HUES64 (cell line): Measurements from ENCODE around the gene PIGU.

Source experiments
- H3K27ac ChIP-seq: 2 replicates; pipeline ENCODE4 v1.7.0; 2013; ENCODE audit warnings: low read depth, low read length, inconsistent platforms
- H3K27me3 ChIP-seq: 2 replicates; pipeline ENCODE4 v1.6.1; 2013; ENCODE audit warnings: mild to moderate bottlenecking, low read length; ENCODE audit not compliant: insufficient read depth
- H3K36me3 ChIP-seq: 2 replicates; pipeline ENCODE4 v1.6.1; 2013; ENCODE audit warnings: mild to moderate bottlenecking, low read length; ENCODE audit not compliant: insufficient read depth
- H3K4me1 ChIP-seq: 2 replicates; pipeline ENCODE4 v1.6.1; 2013; ENCODE audit warnings: mild to moderate bottlenecking, low read length, moderate library complexity; ENCODE audit not compliant: insufficient read depth
- H3K4me3 ChIP-seq: 2 replicates; pipeline ENCODE4 v1.5.1; 2013; ENCODE audit warnings: mild to moderate bottlenecking, low read length, moderate library complexity
- H3K9ac ChIP-seq: 2 replicates; pipeline ENCODE4 v1.6.1; 2013; ENCODE audit warnings: mild to moderate bottlenecking, low read depth, low read length
- H3K9me3 ChIP-seq: 2 replicates; pipeline ENCODE4 v1.6.1; 2013; ENCODE audit warnings: low read depth, low read length; ENCODE audit not compliant: insufficient read depth
- WGBS: fragments of 150-250, 120-280 bp; methylation state at CpG from one replicate; pipeline ENCODE4 v1.1.7; 2013; ENCODE audit warnings: missing lambda C conversion rate; 5-methylcytosine and 5-hydroxymethylcytosine counted together

Gene PIGU

GRCh38 chr20:34560614-34561013 lies 116.3 kb downstream of the PIGU start:
- Histone ChIP-seq H3K4me3 (no peak overlapping the region), H3K9ac (no peak overlapping the region), H3K4me1 (no peaks in the 10 kb centered on the region), H3K27me3 (no peaks in the 10 kb centered on the region; the same call in 1 of the 2 replicates), H3K27ac (no peak overlapping the region), H3K9me3 (no peaks in the 10 kb centered on the region), H3K36me3 (no peaks in the 10 kb centered on the region)
- WGBS: 92% methylated on average over 7 of the region's 7 CpGs

GRCh38 chr20:34560141-34560523 lies 116.8 kb downstream of the PIGU start:
- H3K4me1 ChIP-seq: no peaks in the 10 kb centered on the region

GRCh38 chr20:34559311-34560140 lies 117.4 kb downstream of the PIGU start:
- no peaks in the 10 kb centered on the region; the same call in 1 of the 2 replicates for H3K27me3 ChIP-seq
- WGBS: 55% methylated on average over 42 of the region's 43 CpGs
- no peak overlapping the region for H3K9ac ChIP-seq
- no peaks in the 10 kb centered on the region for H3K4me1 ChIP-seq
- peak overlapping the region; percentile 63 for H3K4me3 ChIP-seq
- H3K36me3 ChIP-seq: no peaks in the 10 kb centered on the region
- no peaks in the 10 kb centered on the region for H3K9me3 ChIP-seq
- H3K27ac ChIP-seq: no peak overlapping the region

More at GRCh38 chr20:34560141-34560523, 116.8 kb downstream of the PIGU start:
- no peaks in the 10 kb centered on the region for H3K36me3 ChIP-seq
- no peaks in the 10 kb centered on the region for H3K9me3 ChIP-seq
- H3K4me3 ChIP-seq: no peak overlapping the region
- no peak overlapping the region for H3K27ac ChIP-seq
- no peaks in the 10 kb centered on the region; the same call in 1 of the 2 replicates for H3K27me3 ChIP-seq
- H3K9ac ChIP-seq: no peak overlapping the region
- 89% methylated on average over 12 of the region's 12 CpGs for WGBS

GRCh38 chr20:34558320-34559218 lies 118.3 kb downstream of the PIGU start, which contains the start of gene MAP1LC3A:
Gene MAP1LC3A, plus strand, starts transcription at chr20:34558718. Its CDS starts 151 bp downstream, at chr20:34558869.
- peak within 1 kb of the TSS; percentile 61 for H3K9ac ChIP-seq
- peak within 1 kb of the TSS; percentile 72; the same call in 1 of the 2 replicates for H3K27ac ChIP-seq
- H3K36me3 ChIP-seq: no peaks in the 10 kb centered on the region
- 2% methylated on average over 103 of the region's 103 CpGs for WGBS
- peak within 1 kb of the TSS; percentile 63 for H3K4me3 ChIP-seq
- H3K4me1 ChIP-seq: no peaks in the 10 kb centered on the region
- no peaks in the 10 kb centered on the region; the same call in 1 of the 2 replicates for H3K27me3 ChIP-seq
- no peaks in the 10 kb centered on the region for H3K9me3 ChIP-seq

- 65% methylated on average over 11 of the region's 11 CpGs for WGBS
- no peaks in the 10 kb centered on the region; the same call in 1 of the 2 replicates for H3K27me3 ChIP-seq
- no peaks in the 10 kb centered on the region for H3K9me3 ChIP-seq
- H3K36me3 ChIP-seq: no peaks in the 10 kb centered on the region
- no peaks in the 10 kb centered on the region for H3K4me1 ChIP-seq
- no peak overlapping the region for H3K27ac ChIP-seq
- H3K9ac ChIP-seq: peak overlapping the region; percentile 55
- peak overlapping the region; percentile 63 for H3K4me3 ChIP-seq
Measured at GRCh38 chr20:34557936-34558319, 119.0 kb downstream of the PIGU start.

- Histone ChIP-seq H3K4me3 (no peak overlapping the region), H3K27ac (no peak overlapping the region), H3K36me3 (no peaks in the 10 kb centered on the region), H3K9ac (no peak overlapping the region), H3K9me3 (no peaks in the 10 kb centered on the region), H3K27me3 (no peaks in the 10 kb centered on the region; the same call in 1 of the 2 replicates), H3K4me1 (peaks cover 2% of the 10 kb centered on the region; the same call in 1 of the 2 replicates)
- 80% methylated on average over 4 of the region's 4 CpGs for WGBS
Measured at GRCh38 chr20:34553366-34553867, 123.5 kb downstream of the PIGU start.

- WGBS: 96% methylated on average over 6 of the region's 6 CpGs
- H3K9me3 ChIP-seq: no peaks in the 10 kb centered on the region
- peaks cover 2% of the 10 kb centered on the region; the same call in 1 of the 2 replicates for H3K4me1 ChIP-seq
- no peak overlapping the region for H3K9ac ChIP-seq
- no peaks in the 10 kb centered on the region for H3K36me3 ChIP-seq
- no peak overlapping the region for H3K27ac ChIP-seq
- no peaks in the 10 kb centered on the region; the same call in 1 of the 2 replicates for H3K27me3 ChIP-seq
- H3K4me3 ChIP-seq: no peak overlapping the region
Measured at GRCh38 chr20:34552569-34552968, 124.3 kb downstream of the PIGU start.

- H3K27me3 ChIP-seq: no peaks in the 10 kb centered on the region
- 95% methylated on average over 13 of the region's 13 CpGs for WGBS
- H3K9me3 ChIP-seq: no peaks in the 10 kb centered on the region
- H3K27ac ChIP-seq: no peak overlapping the region
- no peak overlapping the region for H3K9ac ChIP-seq
- no peaks in the 10 kb centered on the region for H3K36me3 ChIP-seq
- no peak overlapping the region for H3K4me3 ChIP-seq
- H3K4me1 ChIP-seq: peaks cover 2% of the 10 kb centered on the region; the same call in 1 of the 2 replicates
Measured at GRCh38 chr20:34549929-34550305, 127.0 kb downstream of the PIGU start.

- WGBS: 68% methylated on average over 20 of the region's 20 CpGs
- H3K4me1 ChIP-seq: peaks cover 5% of the 10 kb centered on the region; the same call in 1 of the 2 replicates
- no peaks in the 10 kb centered on the region for H3K27me3 ChIP-seq
- no peak overlapping the region for H3K27ac ChIP-seq
- H3K9me3 ChIP-seq: no peaks in the 10 kb centered on the region
- no peaks in the 10 kb centered on the region for H3K36me3 ChIP-seq
- no peak overlapping the region for H3K9ac ChIP-seq
- H3K4me3 ChIP-seq: no peak overlapping the region
Measured at GRCh38 chr20:34549291-34549928, 127.5 kb downstream of the PIGU start.

- no peak overlapping the region for H3K9ac ChIP-seq
- WGBS: 93% methylated on average over 22 of the region's 22 CpGs
- H3K4me1 ChIP-seq: peaks cover 11% of the 10 kb centered on the region
- no peaks in the 10 kb centered on the region for H3K9me3 ChIP-seq
- H3K27me3 ChIP-seq: no peaks in the 10 kb centered on the region
- H3K4me3 ChIP-seq: no peak overlapping the region
- no peaks in the 10 kb centered on the region for H3K36me3 ChIP-seq
- H3K27ac ChIP-seq: no peak overlapping the region
Measured at GRCh38 chr20:34547844-34548613, 128.9 kb downstream of the PIGU start.
